Right lobe of liver (tissue), 4 donors: Measurements from ENCODE around the gene ZYG11A.
"Not testable (repeated sequence)": the region's sequence is repeated elsewhere in the genome, so short reads cannot be mapped to it uniquely, and the experiment has no call there.

ENCODE experiments used
- CTCF ChIP-seq, 4 donors: fragments of 200-600 bp in 3 of 4; fragments of 450-650 bp in 1 of 4; IDR thresholded peaks; one replicate each; pipeline versions ENCODE4 v1.5.1 to v1.8.0; 2016 to 2022; ENCODE audit warnings: antibody characterized with exemption in 4 of 4, mild to moderate bottlenecking in 2 of 4
- POLR2A ChIP-seq: fragments of 450-650 bp; IDR thresholded peaks from one replicate; pipeline ENCODE4 v1.6.1; 2017; ENCODE audit warnings: antibody characterized with exemption, mild to moderate bottlenecking
- donor health status: DM: no; HTN: no; CAD: no.
- donor health status: DM: no; HTN: no; CAD: no.
- donor health status: DM: no; HTN: yes; CAD: no.

- TF ChIP-seq CTCF (IDR thresholded peaks at IDR 0.05); POLR2A: not testable (repeated sequence)
Measured at GRCh38 chr1:52820830-52821229, 21.7 kb upstream of the ZYG11A start.
